ENCODE data around the gene ZBTB2. TPM values are rescaled to one million over a fixed set of nuclear protein-coding genes. Genes with fewer than 3 reads are reported as not detected.
A peak's percentile ranks its signal among the peaks of the same experiment; 100 is the strongest.

ZBTB2 gene
- total RNA-seq, 1 donor from 2014 or later: 13.0 TPM

DNA sequence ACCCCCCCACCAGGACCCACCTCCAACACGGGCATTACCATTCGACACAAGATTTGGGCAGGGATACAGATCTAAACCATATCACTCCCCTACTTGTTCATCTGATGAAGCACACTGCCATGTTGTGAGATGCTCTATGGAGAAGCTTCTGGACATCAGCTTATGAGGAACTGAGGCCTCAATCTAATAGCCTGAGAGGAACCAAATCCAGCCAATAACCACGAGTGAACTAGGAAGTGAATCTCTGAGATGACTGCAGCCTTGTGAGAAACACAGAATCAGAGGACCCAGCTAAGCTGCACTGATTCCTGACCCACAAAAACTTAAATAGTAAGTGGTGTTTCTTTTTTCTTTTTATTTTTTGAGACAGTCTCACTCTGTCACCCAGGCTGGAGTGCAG lies 21.6 kb upstream of the ZBTB2 start:
- TF ChIP-seq, protein P1, sequence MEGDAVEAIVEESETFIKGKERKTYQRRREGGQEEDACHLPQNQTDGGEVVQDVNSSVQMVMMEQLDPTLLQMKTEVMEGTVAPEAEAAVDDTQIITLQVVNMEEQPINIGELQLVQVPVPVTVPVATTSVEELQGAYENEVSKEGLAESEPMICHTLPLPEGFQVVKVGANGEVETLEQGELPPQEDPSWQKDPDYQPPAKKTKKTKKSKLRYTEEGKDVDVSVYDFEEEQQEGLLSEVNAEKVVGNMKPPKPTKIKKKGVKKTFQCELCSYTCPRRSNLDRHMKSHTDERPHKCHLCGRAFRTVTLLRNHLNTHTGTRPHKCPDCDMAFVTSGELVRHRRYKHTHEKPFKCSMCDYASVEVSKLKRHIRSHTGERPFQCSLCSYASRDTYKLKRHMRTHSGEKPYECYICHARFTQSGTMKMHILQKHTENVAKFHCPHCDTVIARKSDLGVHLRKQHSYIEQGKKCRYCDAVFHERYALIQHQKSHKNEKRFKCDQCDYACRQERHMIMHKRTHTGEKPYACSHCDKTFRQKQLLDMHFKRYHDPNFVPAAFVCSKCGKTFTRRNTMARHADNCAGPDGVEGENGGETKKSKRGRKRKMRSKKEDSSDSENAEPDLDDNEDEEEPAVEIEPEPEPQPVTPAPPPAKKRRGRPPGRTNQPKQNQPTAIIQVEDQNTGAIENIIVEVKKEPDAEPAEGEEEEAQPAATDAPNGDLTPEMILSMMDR (IDR thresholded peaks at IDR 0.05): no peak
- Histone ChIP-seq H3K36me3 (peaks cover 57% of the 10 kb centered on the region), H3K9me3 (no peaks in the 10 kb centered on the region), H3K27ac (no peak overlapping the region), H3K27me3 (no peaks in the 10 kb centered on the region), H3K4me3 (no peak overlapping the region), H3K4me1 (no peaks in the 10 kb centered on the region)
- intact Hi-C loops (cut with DNase I): no loop called here
- no peak for DNase-seq
- peak; percentile 71 for ATAC-seq

DNA sequence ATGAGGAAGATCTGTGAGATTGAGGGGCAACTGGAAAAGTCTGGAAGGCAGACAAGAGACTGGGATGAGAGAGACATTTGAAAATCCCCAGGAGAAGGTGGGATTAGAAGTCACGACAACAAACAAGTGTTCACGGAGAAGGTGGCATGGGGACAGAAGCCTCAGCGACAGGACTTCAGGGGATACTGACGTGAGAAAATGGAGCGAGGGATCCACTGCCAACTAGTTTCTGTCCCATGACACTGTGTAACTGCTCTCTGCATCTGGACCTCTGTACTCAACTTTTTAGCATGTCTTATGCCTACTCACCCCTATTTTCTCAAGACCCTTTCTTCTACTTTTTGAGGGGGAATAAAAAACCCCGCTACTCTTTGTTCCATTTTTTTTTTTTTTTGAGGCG lies 18.3 kb upstream of the ZBTB2 start:
- Histone ChIP-seq H3K9me3 (no peaks in the 10 kb centered on the region), H3K36me3 (peaks cover 46% of the 10 kb centered on the region), H3K4me1 (no peaks in the 10 kb centered on the region), H3K4me3 (no peak overlapping the region), H3K27me3 (no peaks in the 10 kb centered on the region), H3K27ac (no peak overlapping the region)
- TF ChIP-seq, protein P1 (IDR thresholded peaks at IDR 0.05): no peak
- intact Hi-C loops (cut with DNase I): no loop called here
- ATAC-seq (no peak), DNase-seq (no peak)

DNA sequence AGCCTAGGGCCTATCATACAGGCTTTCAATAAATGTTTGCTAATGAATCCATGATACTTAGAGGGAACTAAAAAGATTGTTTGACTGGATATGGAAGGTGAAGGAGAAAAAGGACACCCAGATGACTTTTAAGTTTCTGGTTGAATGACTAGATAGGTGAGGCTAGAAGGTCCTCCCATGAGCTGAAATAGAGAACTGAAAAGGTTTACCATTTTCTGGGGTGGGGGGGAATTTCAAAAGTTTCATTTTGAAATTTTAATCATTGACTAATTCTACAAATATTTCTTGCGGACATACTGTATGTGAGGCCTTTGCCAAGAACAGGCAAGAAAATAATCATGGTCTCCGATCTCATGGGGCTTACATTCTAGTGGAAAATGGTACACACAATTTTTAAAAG lies 17.9 kb upstream of the ZBTB2 start:
- no peaks in the 10 kb centered on the region for H3K9me3 ChIP-seq
- DNase-seq (no peak), ATAC-seq (no peak)
- intact Hi-C loops (cut with DNase I): no loop called here
- no peak overlapping the region for H3K27ac ChIP-seq
- peaks cover 48% of the 10 kb centered on the region for H3K36me3 ChIP-seq
- TF ChIP-seq, protein P1 (IDR thresholded peaks at IDR 0.05): no peak
- no peaks in the 10 kb centered on the region for H3K27me3 ChIP-seq
- no peak overlapping the region for H3K4me3 ChIP-seq
- no peaks in the 10 kb centered on the region for H3K4me1 ChIP-seq

DNA sequence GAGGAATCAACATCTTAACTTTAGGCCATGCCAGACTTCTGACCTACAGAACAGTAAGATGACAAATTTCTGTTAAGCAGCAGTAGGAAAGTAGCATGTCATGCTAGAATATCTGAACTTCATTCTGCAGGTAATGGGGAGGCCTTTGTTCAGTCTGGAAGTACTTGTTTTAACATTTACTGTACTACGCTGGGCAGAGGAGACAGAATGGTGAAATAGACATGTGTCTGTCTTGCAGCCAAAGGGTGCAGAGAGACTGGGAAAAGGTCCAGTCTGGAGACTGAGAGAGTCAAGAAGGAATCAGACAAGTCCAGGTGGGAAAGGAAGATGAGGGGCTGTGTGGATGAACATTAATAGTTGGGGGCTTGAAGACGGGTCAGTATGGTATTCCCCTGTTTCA lies 17.5 kb upstream of the ZBTB2 start:
- TF ChIP-seq, protein P1 (IDR thresholded peaks at IDR 0.05): no peak
- no peak overlapping the region for H3K4me3 ChIP-seq
- intact Hi-C loops (cut with DNase I): no loop called here
- DNase-seq (no peak), ATAC-seq (no peak)
- H3K27ac ChIP-seq: no peak overlapping the region
- H3K36me3 ChIP-seq: peaks cover 52% of the 10 kb centered on the region
- H3K9me3 ChIP-seq: no peaks in the 10 kb centered on the region
- no peaks in the 10 kb centered on the region for H3K27me3 ChIP-seq
- H3K4me1 ChIP-seq: no peaks in the 10 kb centered on the region

DNA sequence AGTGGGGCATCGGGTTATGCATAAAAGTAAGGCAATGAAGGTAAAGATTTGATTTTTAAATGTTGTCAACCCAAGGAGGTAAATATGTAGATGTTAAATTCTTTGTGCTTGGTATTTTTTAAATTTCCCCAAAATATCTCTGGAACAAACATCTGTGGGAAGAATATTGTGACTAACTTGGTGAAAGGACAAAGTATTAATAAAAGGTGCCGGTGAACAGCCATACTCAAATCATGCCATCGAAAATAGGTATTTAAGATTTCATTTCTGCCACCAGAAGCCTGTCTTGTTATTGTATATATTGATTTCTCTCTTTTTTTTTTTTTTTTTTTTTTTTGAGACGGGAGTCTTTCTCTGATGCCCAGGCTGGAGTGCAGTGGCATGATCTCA lies 12.6 kb upstream of the ZBTB2 start:
- H3K27ac ChIP-seq: no peak overlapping the region
- H3K36me3 ChIP-seq: peaks cover 39% of the 10 kb centered on the region
- TF ChIP-seq, protein P1 (IDR thresholded peaks at IDR 0.05): no peak
- ATAC-seq (no peak), DNase-seq (no peak)
- peaks cover 16% of the 10 kb centered on the region for H3K4me1 ChIP-seq
- no peaks in the 10 kb centered on the region for H3K9me3 ChIP-seq
- intact Hi-C loops (cut with DNase I): no loop called here
- H3K27me3 ChIP-seq: no peaks in the 10 kb centered on the region
- H3K4me3 ChIP-seq: no peak overlapping the region

DNA sequence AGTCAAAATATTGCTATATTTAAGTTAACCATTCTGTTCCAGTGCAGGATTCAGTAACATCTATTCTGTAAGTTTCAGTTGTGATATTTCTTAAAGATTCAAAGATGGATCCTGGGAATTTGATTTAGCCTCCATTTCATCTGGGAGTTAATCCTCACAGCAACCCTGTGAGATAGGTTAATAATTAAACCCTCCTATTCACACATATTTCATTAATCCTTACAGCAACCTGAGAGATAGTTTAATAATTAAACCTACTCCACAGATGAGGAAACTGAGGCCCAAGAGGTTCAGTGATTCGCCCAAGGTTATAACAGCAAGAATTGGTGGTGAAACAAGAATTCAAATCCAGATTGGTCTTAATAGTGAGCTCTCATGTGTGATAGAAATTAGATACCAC lies 10.9 kb upstream of the ZBTB2 start:
- no peak for ATAC-seq

More for the DNA sequence above, 10.9 kb upstream of the ZBTB2 start:
- H3K9me3 ChIP-seq: no peaks in the 10 kb centered on the region
- H3K4me3 ChIP-seq: no peak overlapping the region
- TF ChIP-seq, protein P1 (IDR thresholded peaks at IDR 0.05): no peak
- H3K27ac ChIP-seq: no peak overlapping the region
- no peaks in the 10 kb centered on the region for H3K27me3 ChIP-seq
- intact Hi-C loops (cut with DNase I): no loop called here
- no peak for DNase-seq
- H3K4me1 ChIP-seq: peaks cover 16% of the 10 kb centered on the region
- peaks cover 47% of the 10 kb centered on the region for H3K36me3 ChIP-seq

All from upper lobe of right lung (tissue), 1 donor.